KMS-11 (cell line): ENCODE data around the gene ACTR3C.

Experiments
- H2AFZ ChIP-seq: fragments of 200-600 bp; sonication (generic); 2 replicates; pipeline ENCODE4 v1.6.1; 2016; ENCODE audit warnings: antibody characterized with exemption, mixed run types, low read depth
- H3K27ac ChIP-seq: fragments of 200-600 bp; sonication (generic); 2 replicates; pipeline ENCODE4 v1.6.1; 2016; ENCODE audit warnings: mild to moderate bottlenecking, mixed run types
- H3K27me3 ChIP-seq: fragments of 200-600 bp; sonication (generic); 2 replicates; pipeline ENCODE4 v1.6.1; 2017; ENCODE audit warnings: mild to moderate bottlenecking, low read depth, mixed run types, moderate library complexity; ENCODE audit not compliant: insufficient read depth
- H3K36me3 ChIP-seq: fragments of 200-600 bp; sonication (generic); 2 replicates; pipeline ENCODE4 v1.6.1; 2017; ENCODE audit warnings: mild to moderate bottlenecking, mixed run types; ENCODE audit not compliant: insufficient read depth
- H3K4me1 ChIP-seq: fragments of 200-600 bp; sonication (generic); 2 replicates; pipeline ENCODE4 v1.6.1; 2016; ENCODE audit warnings: mild to moderate bottlenecking, low read depth, mixed run types; ENCODE audit not compliant: poor library complexity, severe bottlenecking
- H3K4me2 ChIP-seq: fragments of 200-600 bp; sonication (generic); 2 replicates; pipeline ENCODE4 v1.7.0; 2016; ENCODE audit warnings: mild to moderate bottlenecking, mixed run types
- H3K4me3 ChIP-seq: fragments of 200-600 bp; sonication (generic); IDR thresholded peaks from 2 replicates; pipeline ENCODE4 v1.6.1; 2017; ENCODE audit warnings: low read depth, low read length, mixed read lengths; ENCODE audit not compliant: insufficient read depth
- H3K79me2 ChIP-seq: fragments of 200-600 bp; sonication (generic); 2 replicates; pipeline ENCODE4 v1.6.1; 2016; ENCODE audit warnings: low read depth, mixed run types; ENCODE audit not compliant: insufficient read depth
- H3K9ac ChIP-seq: fragments of 200-600 bp; sonication (generic); 2 replicates; pipeline ENCODE4 v1.6.1; 2016; ENCODE audit warnings: mild to moderate bottlenecking, mixed run types
- H4K20me1 ChIP-seq: fragments of 200-600 bp; sonication (generic); 2 replicates; pipeline ENCODE4 v1.6.1; 2016; ENCODE audit warnings: mild to moderate bottlenecking, mixed run types; ENCODE audit not compliant: insufficient read depth
- CTCF ChIP-seq: fragments of 200-600 bp; sonication (generic); conservative IDR thresholded peaks from 2 replicates; pipeline ENCODE4 v1.6.1; 2017; ENCODE audit warnings: low read depth, mild to moderate bottlenecking, antibody characterized with exemption, low read length, moderate library complexity, mixed read lengths

The ACTR3C gene

GRCh38 chr7:150341263-150342120 lies 18.1 kb upstream of the ACTR3C start, which contains the start of gene RARRES2:
RARRES2 (minus strand) TSS chr7:150341629; CDS start chr7:150340609, 1,020 bp downstream.
- H3K36me3 ChIP-seq: no peaks in the 10 kb centered on the region
- H3K27me3 ChIP-seq: no peaks in the 10 kb centered on the region
- H3K4me1 ChIP-seq: no peaks in the 10 kb centered on the region
- no peaks in the 10 kb centered on the region for H3K79me2 ChIP-seq
- H3K9ac ChIP-seq: no peak within 1 kb of the TSS
- no peak for TF ChIP-seq CTCF
- no peak within 1 kb of the TSS for H3K4me3 ChIP-seq
- no peak within 1 kb of the TSS for H2AFZ ChIP-seq
- H4K20me1 ChIP-seq: no peaks in the 10 kb centered on the region
- H3K4me2 ChIP-seq: no peak within 1 kb of the TSS
- no peak within 1 kb of the TSS for H3K27ac ChIP-seq

GRCh38 chr7:150340875-150341262 lies 17.5 kb upstream of the ACTR3C start:
- no peak overlapping the region for H3K9ac ChIP-seq
- H3K79me2 ChIP-seq: no peaks in the 10 kb centered on the region
- no peaks in the 10 kb centered on the region for H3K36me3 ChIP-seq
- no peaks in the 10 kb centered on the region for H3K4me1 ChIP-seq
- no peaks in the 10 kb centered on the region for H3K27me3 ChIP-seq
- H3K27ac ChIP-seq: no peak overlapping the region
- H3K4me3 ChIP-seq: no peak overlapping the region
- H2AFZ ChIP-seq: no peak overlapping the region
- TF ChIP-seq CTCF: no peak
- no peak overlapping the region for H3K4me2 ChIP-seq
- no peaks in the 10 kb centered on the region for H4K20me1 ChIP-seq

- Histone ChIP-seq H3K27ac (no peak overlapping the region), H3K4me1 (no peaks in the 10 kb centered on the region), H3K79me2 (no peaks in the 10 kb centered on the region), H3K9ac (no peak overlapping the region), H3K4me2 (no peak overlapping the region), H3K4me3 (no peak overlapping the region), H2AFZ (no peak overlapping the region), H3K36me3 (no peaks in the 10 kb centered on the region), H3K27me3 (no peaks in the 10 kb centered on the region), H4K20me1 (no peaks in the 10 kb centered on the region)
- TF ChIP-seq CTCF: no peak
Measured at GRCh38 chr7:150340024-150340749, 16.8 kb upstream of the ACTR3C start.

GRCh38 chr7:150339409-150339809 lies 16.1 kb upstream of the ACTR3C start:
- Histone ChIP-seq H2AFZ (no peak overlapping the region), H3K9ac (no peak overlapping the region), H3K27me3 (no peaks in the 10 kb centered on the region), H3K79me2 (no peaks in the 10 kb centered on the region), H3K27ac (no peak overlapping the region), H3K4me1 (no peaks in the 10 kb centered on the region), H4K20me1 (no peaks in the 10 kb centered on the region), H3K4me2 (no peak overlapping the region), H3K4me3 (no peak overlapping the region), H3K36me3 (no peaks in the 10 kb centered on the region)
- TF ChIP-seq CTCF: no peak
